ENCODE data around the gene HGD.
"Not testable (repeated sequence)": the region's sequence is repeated elsewhere in the genome, so short reads cannot be mapped to it uniquely, and the experiment has no call there.

Gene HGD

GRCh38 chr3:120680193-120680894 is 1.7 kb downstream of the HGD start:
- Histone ChIP-seq H3K14ac (ENCODE audit: low read length in 2 of 2) (no peak overlapping the region), H3K4me3 (ENCODE audit: insufficient read depth in 1 of 2, low read depth in 1 of 2, low read length in 2 of 2) (no peak overlapping the region), H2AFZ (ENCODE audit: low read depth, low read length) (no peak overlapping the region), H3K4me1 (ENCODE audit: control insufficient read depth, insufficient read depth, low read depth, low read length) (peaks cover 2% of the 10 kb centered on the region), H3K23ac (ENCODE audit: low read length in 2 of 2) (no peak overlapping the region), H4K8ac (ENCODE audit: low read length) (no peak overlapping the region), H2BK12ac (ENCODE audit: low read length in 2 of 2) (no peak overlapping the region), H3K27ac (ENCODE audit: low read length, poor library complexity, severe bottlenecking) (no peak overlapping the region), H3K18ac (ENCODE audit: low read depth in 1 of 2, low read length in 2 of 2) (no peak overlapping the region), H2BK5ac (ENCODE audit: low read depth, low read length, poor library complexity, severe bottlenecking) (no peak overlapping the region), H3K4ac (ENCODE audit: low read depth in 1 of 2, low read length in 2 of 2) (no peak overlapping the region), H3K36me3 (ENCODE audit: control insufficient read depth in 1 of 2, insufficient read depth in 2 of 2, low read depth in 1 of 2, low read length in 2 of 2) (peaks cover 0 to 2% of the 10 kb centered on the region in 2 experiments), H3K9ac (ENCODE audit: low read length) (no peak overlapping the region), H2AK5ac (ENCODE audit: low read length, severe bottlenecking) (peak overlapping the region; percentile 96), H3K27me3 (ENCODE audit: control insufficient read depth in 1 of 2, insufficient read depth in 1 of 2, low read length in 2 of 2) (no peaks in the 10 kb centered on the region), H3K79me1 (replicated peaks; ENCODE audit: low read length, poor library complexity, severe bottlenecking) (no peaks in the 10 kb centered on the region), H2BK120ac (ENCODE audit: low read depth, low read length) (no peak overlapping the region), H3K4me2 (ENCODE audit: low read length, poor library complexity, severe bottlenecking) (no peak overlapping the region), H4K91ac (ENCODE audit: low read length) (no peak overlapping the region), H2BK15ac (ENCODE audit: low read depth, poor library complexity, severe bottlenecking) (no peak overlapping the region), H3K9me3 (ENCODE audit: control insufficient read depth, low read length) (no peaks in the 10 kb centered on the region)
- WGBS, result 84% methylated on average over 2 of the region's 3 CpGs
- no peak for DNase-seq

- Histone ChIP-seq H4K8ac (ENCODE audit: low read length) (no peak overlapping the region), H3K9me3 (ENCODE audit: control insufficient read depth, low read length) (no peaks in the 10 kb centered on the region), H3K27me3 (ENCODE audit: control insufficient read depth in 1 of 2, insufficient read depth in 1 of 2, low read length in 2 of 2) (no peaks in the 10 kb centered on the region), H3K4me3 (ENCODE audit: insufficient read depth in 1 of 2, low read depth in 1 of 2, low read length in 2 of 2) (peak overlapping the region in 1 of 2 experiments; percentile 52), H2BK15ac (ENCODE audit: low read depth, poor library complexity, severe bottlenecking) (no peak overlapping the region), H2AFZ (ENCODE audit: low read depth, low read length) (no peak overlapping the region), H3K27ac (ENCODE audit: low read length, poor library complexity, severe bottlenecking) (peak overlapping the region; percentile 98), H2BK120ac (ENCODE audit: low read depth, low read length) (no peak overlapping the region), H3K4me1 (ENCODE audit: control insufficient read depth, insufficient read depth, low read depth, low read length) (peaks cover 2% of the 10 kb centered on the region), H2AK5ac (ENCODE audit: low read length, severe bottlenecking) (no peak overlapping the region), H3K23ac (ENCODE audit: low read length in 2 of 2) (no peak overlapping the region), H3K18ac (ENCODE audit: low read depth in 1 of 2, low read length in 2 of 2) (no peak overlapping the region), H3K4ac (ENCODE audit: low read depth in 1 of 2, low read length in 2 of 2) (no peak overlapping the region), H4K91ac (ENCODE audit: low read length) (no peak overlapping the region), H3K79me1 (replicated peaks; ENCODE audit: low read length, poor library complexity, severe bottlenecking) (no peaks in the 10 kb centered on the region), H3K36me3 (ENCODE audit: control insufficient read depth in 1 of 2, insufficient read depth in 2 of 2, low read depth in 1 of 2, low read length in 2 of 2) (no peaks in the 10 kb centered on the region), H3K4me2 (ENCODE audit: low read length, poor library complexity, severe bottlenecking) (peak overlapping the region; percentile 61), H2BK5ac (ENCODE audit: low read depth, low read length, poor library complexity, severe bottlenecking) (no peak overlapping the region), H2BK12ac (ENCODE audit: low read length in 2 of 2) (no peak overlapping the region), H3K9ac (ENCODE audit: low read length) (peak overlapping the region; percentile 66), H3K14ac (ENCODE audit: low read length in 2 of 2) (no peak overlapping the region)
- no peak for DNase-seq
- 100% methylated on average over 1 of the region's 3 CpGs for WGBS
These were observed 3.1 kb downstream of the HGD start for GRCh38 chr3:120678984-120679383.

GRCh38 chr3:120678331-120678947 is 3.6 kb downstream of the HGD start:
- Histone ChIP-seq H3K9ac (ENCODE audit: low read length) (peak overlapping the region; percentile 66), H2BK12ac (ENCODE audit: low read length in 2 of 2) (peak overlapping the region in 1 of 2 experiments; percentile 54), H2BK15ac (ENCODE audit: low read depth, poor library complexity, severe bottlenecking) (no peak overlapping the region), H3K23ac (ENCODE audit: low read length in 2 of 2) (no peak overlapping the region), H3K9me3 (ENCODE audit: control insufficient read depth, low read length) (no peaks in the 10 kb centered on the region), H3K4ac (ENCODE audit: low read depth in 1 of 2, low read length in 2 of 2) (peak overlapping the region in 1 of 2 experiments; percentile 20), H3K14ac (ENCODE audit: low read length in 2 of 2) (no peak overlapping the region), H4K8ac (ENCODE audit: low read length) (no peak overlapping the region), H3K4me1 (ENCODE audit: control insufficient read depth, insufficient read depth, low read depth, low read length) (peaks cover 2% of the 10 kb centered on the region), H3K4me3 (ENCODE audit: insufficient read depth in 1 of 2, low read depth in 1 of 2, low read length in 2 of 2) (peak overlapping the region in 1 of 2 experiments; percentile 52), H3K79me1 (replicated peaks; ENCODE audit: low read length, poor library complexity, severe bottlenecking) (no peaks in the 10 kb centered on the region), H2AK5ac (ENCODE audit: low read length, severe bottlenecking) (no peak overlapping the region), H4K91ac (ENCODE audit: low read length) (no peak overlapping the region), H2AFZ (ENCODE audit: low read depth, low read length) (no peak overlapping the region), H3K4me2 (ENCODE audit: low read length, poor library complexity, severe bottlenecking) (peak overlapping the region; percentile 57), H3K18ac (ENCODE audit: low read depth in 1 of 2, low read length in 2 of 2) (peak overlapping the region in 1 of 2 experiments; percentile 72), H3K36me3 (ENCODE audit: control insufficient read depth in 1 of 2, insufficient read depth in 2 of 2, low read depth in 1 of 2, low read length in 2 of 2) (no peaks in the 10 kb centered on the region), H3K27ac (ENCODE audit: low read length, poor library complexity, severe bottlenecking) (peak overlapping the region; percentile 98), H3K27me3 (ENCODE audit: control insufficient read depth in 1 of 2, insufficient read depth in 1 of 2, low read length in 2 of 2) (no peaks in the 10 kb centered on the region), H2BK120ac (ENCODE audit: low read depth, low read length) (no peak overlapping the region), H2BK5ac (ENCODE audit: low read depth, low read length, poor library complexity, severe bottlenecking) (peak overlapping the region; percentile 46)
- DNase-seq, result peak; percentile 62
- WGBS, result 54% methylated on average over 6 of the region's 6 CpGs

- H3K4me3 ChIP-seq (ENCODE audit: insufficient read depth in 1 of 2, low read depth in 1 of 2, low read length in 2 of 2); H2BK12ac ChIP-seq (ENCODE audit: low read length in 2 of 2); H3K27me3 ChIP-seq (ENCODE audit: control insufficient read depth in 1 of 2, insufficient read depth in 1 of 2, low read length in 2 of 2); H4K8ac ChIP-seq (ENCODE audit: low read length); DNase-seq; H2BK120ac ChIP-seq (ENCODE audit: low read depth, low read length); H3K4me2 ChIP-seq (ENCODE audit: low read length, poor library complexity, severe bottlenecking); H3K9ac ChIP-seq (ENCODE audit: low read length); H2AFZ ChIP-seq (ENCODE audit: low read depth, low read length); H3K14ac ChIP-seq (ENCODE audit: low read length in 2 of 2); H3K18ac ChIP-seq (ENCODE audit: low read depth in 1 of 2, low read length in 2 of 2); H3K36me3 ChIP-seq (ENCODE audit: control insufficient read depth in 1 of 2, insufficient read depth in 2 of 2, low read depth in 1 of 2, low read length in 2 of 2); H2BK5ac ChIP-seq (ENCODE audit: low read depth, low read length, poor library complexity, severe bottlenecking); H3K4ac ChIP-seq (ENCODE audit: low read depth in 1 of 2, low read length in 2 of 2); H2BK15ac ChIP-seq (ENCODE audit: low read depth, poor library complexity, severe bottlenecking); H2AK5ac ChIP-seq (ENCODE audit: low read length, severe bottlenecking); H3K27ac ChIP-seq (ENCODE audit: low read length, poor library complexity, severe bottlenecking); H3K23ac ChIP-seq (ENCODE audit: low read length in 2 of 2); H3K79me1 ChIP-seq (replicated peaks; ENCODE audit: low read length, poor library complexity, severe bottlenecking); H3K4me1 ChIP-seq (ENCODE audit: control insufficient read depth, insufficient read depth, low read depth, low read length); H4K91ac ChIP-seq (ENCODE audit: low read length); H3K9me3 ChIP-seq (ENCODE audit: control insufficient read depth, low read length): not testable (repeated sequence)
- WGBS, result 92% methylated on average over 5 of the region's 7 CpGs
These were observed 4.8 kb downstream of the HGD start for GRCh38 chr3:120677193-120677592.

All from mesenchymal stem cell (in vitro differentiated cells and primary cell).